NCI-H2107 (cell line): ENCODE results near the gene SNRNP48.

Experiments used
- DNase-seq: peaks from one replicate; lab custom pipeline; 2025; lab: John Stamatoyannopoulos, UW

The SNRNP48 gene

DNA sequence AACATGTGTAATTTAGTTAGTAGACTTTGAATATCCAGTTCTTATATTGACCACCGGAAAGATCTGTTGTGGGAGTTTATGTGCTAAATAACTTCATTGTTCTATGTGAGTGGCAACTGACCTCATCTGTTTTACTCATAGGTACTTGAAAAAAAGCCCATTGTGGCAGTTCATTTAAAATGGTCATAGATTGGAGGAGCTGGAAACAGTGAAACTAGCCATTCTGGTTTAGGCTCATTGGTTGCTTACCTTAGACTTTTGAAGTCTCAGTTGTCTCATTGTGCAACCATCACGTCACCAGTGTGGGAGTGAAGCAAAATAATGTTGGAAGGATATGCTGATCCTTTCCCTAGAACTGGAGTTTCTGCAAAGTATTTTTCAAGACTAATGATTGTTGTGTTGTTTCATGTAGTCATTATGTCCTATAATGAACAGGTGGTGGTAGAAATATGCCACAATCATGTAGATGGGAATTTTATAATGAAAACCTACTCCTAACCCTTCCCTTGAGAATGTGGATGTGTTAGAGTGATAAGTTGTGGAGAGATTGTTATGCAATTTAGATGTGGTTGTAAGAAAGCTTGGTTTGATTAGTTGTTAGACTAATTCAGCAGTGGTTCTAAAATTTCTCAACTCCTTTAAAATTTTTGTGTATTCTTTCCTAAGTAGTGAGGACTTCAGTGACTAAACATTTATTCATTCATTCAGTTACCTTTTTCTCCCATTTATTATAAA, 30.2 kb upstream of the SNRNP48 start:
- no peak for DNase-seq

DNA sequence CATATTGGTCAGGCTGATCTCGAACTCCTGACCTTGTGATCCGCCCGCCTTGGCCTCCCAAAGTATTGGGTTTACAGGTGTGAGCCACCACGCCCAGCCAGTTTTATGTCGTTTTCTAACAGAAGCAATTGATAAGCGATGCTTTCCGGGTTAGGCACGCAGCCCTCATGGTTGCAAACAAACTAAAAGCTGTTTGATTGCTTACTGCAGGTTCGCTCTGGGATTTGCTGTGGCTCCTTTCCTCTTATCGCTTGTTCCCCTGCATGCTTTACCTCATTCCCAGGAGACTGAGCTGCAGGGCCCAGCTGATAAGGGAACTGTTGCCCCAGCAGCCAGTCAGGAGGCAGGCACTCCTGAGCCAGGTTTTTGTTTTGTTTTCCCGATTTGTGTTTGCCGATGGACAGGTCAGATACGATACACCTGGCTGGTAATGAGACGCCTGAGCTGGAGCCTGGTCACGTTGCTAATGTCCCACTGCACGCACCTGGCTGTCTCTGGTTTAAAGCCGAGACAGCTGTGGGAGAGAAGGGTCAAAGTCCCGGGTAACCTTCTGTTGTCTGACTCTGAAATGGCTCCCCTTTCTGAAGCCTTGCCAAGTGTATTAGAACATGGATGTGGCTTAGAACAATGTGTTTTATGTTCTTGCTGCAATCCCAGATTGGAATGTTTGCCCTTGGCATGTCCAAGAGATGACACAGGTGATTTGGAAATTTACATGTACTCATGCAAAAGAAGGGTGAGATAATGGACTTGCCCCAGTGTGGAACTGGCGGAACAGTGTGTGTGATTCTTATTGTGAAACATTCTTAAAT, 28.6 kb upstream of the SNRNP48 start:
- peak; percentile 44 for DNase-seq

DNA sequence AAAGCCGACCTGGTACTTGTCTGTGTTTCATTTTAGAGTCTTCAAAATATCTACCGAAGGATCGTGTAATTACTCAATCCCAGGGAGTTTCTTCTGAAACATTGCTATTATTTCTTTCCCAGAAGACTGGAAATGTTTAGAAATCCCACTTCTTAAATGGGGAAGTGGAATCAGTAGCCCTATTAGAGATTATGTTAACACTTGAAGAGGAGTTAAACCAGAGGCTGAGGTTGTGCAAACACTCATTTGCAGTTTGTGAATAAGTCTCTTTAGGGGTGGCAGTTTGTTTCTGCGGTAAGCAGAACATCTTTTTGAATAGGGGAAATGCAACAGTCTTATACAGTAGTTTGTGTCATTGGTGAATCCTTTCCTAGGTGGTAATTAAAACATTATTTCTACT, 27.2 kb upstream of the SNRNP48 start:
- no peak for DNase-seq

DNA sequence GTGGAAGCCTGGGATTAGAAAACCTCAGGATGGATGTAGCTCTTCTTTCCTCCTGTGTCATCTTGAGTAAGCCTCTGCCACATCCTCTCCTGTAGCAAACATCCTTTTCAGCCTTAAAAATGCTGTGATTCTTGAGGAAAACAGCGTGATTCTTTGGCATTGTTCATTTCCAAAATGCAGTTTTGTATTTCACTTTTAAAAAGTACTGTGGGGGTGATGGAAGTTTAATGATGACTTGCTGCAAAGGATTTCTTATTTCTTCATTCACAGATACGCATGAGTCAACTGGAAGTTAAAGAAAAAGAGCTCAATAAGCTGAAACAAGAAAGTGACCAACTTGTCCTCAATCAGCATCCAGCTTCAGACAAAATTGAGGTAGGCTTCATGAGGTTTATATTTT, 23.9 kb upstream of the SNRNP48 start:
- no peak for DNase-seq

DNA sequence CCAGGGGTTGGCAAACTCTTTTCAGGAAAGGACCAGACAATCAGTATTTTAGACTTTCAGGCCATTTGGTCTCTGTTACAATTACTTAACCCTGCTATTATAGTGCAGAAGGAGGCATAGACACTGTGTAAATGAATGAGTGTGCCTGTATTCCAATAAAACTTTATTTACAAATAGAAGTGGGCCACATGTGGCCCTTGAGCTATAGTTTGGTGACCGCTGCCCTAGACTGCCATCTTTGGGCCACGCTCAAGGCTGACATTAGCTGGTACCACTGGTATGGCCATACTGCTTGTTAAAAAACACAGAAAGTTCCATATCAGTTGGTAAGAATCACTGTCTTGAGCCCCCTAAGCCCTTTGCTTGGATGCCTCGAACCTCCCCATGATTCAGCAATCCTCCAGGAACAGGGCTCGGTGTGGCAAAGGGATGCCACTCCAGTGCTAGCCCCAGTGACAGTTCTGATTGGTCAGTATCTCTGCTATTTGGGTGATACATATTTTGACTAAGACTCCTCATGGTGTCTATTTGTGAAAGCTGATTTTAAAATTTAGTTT, 23.3 kb upstream of the SNRNP48 start:
- no peak for DNase-seq

DNA sequence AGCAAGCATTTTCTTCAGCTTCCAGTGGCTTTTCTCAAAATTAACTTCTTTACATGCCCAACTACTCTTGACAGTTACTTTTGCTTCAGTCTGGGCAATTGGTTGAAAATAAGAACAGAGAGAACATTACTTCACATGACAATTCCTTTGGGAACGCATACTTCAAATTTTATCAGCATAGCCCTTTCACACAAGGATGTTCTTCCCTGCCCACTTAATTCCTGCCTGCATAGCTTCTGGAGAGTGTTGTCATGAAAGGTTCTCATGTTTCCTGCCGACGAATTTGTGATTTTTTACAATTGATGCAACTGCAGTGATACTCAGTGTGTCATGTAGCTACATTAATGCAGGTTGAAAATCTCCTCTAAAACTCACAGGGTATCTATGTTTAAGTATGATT, 22.0 kb upstream of the SNRNP48 start:
- DNase-seq = no peak

DNA sequence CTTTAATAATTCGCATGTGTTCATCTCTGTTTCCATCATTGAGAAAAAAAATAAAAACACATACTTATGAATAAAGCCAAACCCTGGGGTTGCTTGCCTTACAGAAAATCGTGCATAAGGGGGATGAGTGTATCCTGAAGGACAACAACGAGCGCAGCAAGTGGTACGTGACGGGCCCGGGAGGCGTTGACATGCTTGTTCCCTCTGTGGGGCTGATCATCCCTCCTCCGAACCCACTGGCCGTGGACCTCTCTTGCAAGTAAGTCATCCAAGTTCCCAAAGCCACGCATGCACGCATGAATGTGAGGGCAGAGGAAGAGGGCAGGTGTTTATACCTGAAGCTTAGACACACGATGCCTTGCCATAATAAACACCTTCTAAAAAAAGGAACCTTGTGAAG, 20.9 kb upstream of the SNRNP48 start:
- no peak for DNase-seq

DNA sequence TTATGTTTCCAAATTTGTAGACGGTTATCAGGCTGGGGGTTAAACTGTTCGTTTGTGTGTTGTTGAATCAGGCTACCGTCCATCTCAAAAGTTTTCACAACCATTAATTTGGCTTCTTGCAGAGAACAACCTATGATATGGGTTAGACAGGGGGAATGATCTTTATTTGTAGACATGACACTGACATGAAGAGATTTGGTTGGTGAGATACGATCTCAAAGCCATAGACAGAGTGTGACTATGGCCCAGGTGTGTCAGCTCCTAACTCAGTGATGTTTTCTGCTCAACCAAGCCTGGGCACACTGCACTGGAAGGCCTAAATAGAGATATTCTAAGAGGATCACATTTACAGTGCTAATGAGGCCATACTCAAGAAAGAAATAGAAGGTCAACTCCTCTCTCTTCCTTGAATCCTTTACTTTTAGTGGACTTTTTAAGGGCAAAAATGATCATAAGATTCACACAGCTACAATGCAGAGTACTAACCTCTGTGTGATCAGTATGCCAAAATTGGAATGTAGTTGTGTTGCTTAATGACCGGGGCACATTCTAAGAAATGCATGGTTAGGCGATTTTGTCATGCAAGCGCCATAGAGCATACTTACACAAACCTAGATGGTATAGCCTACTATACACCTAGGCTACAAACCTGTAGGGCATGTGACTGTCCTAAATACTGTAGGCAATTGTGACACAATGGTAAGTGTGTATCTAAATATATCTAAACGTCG, 17.6 kb upstream of the SNRNP48 start:
- no peak for DNase-seq

DNA sequence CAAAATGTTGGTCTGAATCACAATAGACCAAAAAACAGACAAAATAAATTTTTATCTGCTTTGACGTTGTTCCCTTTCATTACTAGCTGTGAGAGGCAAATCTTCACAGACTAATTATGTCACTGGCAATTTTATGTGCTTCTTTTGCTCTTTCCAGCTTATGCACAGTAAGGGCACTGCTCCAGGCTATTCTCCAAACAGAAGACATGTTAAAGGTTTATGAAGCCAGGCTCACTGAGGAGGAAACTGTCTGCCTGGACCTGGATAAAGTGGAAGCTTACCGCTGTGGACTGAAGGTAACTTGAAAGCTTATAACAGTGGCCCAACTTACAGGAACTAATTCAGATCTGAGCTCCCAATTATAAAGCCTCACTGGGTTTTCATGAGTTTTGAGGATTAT, 15.5 kb upstream of the SNRNP48 start:
- no peak for DNase-seq

DNA sequence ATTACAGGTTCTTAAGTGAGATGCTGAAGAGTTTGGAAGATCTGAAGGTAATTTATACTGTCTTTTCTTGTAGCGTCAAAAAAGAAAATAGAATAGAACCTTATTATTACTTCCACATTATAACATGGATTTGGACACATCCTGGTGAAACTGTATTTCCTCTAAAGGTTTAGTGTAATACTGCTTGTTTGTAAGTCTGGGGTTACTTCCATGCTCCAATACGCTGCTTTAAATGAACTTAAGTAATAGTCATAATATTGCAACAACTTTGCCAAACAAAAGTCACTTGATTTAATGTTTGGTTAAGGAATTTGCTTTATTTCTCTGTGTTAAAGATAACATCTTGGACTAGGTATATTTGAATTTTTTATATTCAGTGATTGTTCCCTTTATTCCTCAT, 11.5 kb upstream of the SNRNP48 start:
- DNase-seq = no peak

DNA sequence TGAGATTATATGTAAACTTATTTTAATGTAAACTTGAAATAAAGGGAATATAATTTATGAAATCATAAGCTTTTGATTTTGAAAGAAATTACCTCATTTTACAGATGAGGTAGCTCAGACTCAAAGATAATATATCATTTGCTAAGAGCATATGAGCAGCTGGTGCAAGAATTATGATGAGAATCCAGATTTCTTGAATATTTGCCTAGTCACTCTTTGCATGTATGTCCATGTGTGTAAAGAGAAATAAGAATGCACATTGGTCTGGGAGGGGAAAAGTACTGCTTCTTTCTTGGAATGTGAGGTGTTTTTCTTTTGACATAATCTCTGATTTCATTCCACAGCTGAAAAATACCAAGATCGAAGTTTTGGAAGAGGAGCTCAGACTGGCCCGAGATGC, 11.1 kb upstream of the SNRNP48 start:
- DNase-seq = no peak

DNA sequence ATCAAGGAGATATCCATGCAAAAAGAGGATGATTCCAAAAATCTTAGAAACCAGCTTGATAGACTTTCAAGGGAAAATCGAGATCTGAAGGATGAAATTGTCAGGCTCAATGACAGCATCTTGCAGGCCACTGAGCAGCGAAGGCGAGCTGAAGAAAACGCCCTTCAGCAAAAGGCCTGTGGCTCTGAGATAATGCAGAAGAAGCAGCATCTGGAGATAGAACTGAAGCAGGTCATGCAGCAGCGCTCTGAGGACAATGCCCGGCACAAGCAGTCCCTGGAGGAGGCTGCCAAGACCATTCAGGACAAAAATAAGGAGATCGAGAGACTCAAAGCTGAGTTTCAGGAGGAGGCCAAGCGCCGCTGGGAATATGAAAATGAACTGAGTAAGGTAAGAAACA, 10.1 kb upstream of the SNRNP48 start:
- DNase-seq = no peak

DNA sequence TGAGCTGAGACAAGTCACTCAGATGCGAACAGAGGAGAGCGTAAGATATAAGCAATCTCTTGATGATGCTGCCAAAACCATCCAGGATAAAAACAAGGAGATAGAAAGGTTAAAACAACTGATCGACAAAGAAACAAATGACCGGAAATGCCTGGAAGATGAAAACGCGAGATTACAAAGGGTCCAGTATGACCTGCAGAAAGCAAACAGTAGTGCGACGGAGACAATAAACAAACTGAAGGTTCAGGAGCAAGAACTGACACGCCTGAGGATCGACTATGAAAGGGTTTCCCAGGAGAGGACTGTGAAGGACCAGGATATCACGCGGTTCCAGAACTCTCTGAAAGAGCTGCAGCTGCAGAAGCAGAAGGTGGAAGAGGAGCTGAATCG, 9.5 kb upstream of the SNRNP48 start:
- DNase-seq = no peak

DNA sequence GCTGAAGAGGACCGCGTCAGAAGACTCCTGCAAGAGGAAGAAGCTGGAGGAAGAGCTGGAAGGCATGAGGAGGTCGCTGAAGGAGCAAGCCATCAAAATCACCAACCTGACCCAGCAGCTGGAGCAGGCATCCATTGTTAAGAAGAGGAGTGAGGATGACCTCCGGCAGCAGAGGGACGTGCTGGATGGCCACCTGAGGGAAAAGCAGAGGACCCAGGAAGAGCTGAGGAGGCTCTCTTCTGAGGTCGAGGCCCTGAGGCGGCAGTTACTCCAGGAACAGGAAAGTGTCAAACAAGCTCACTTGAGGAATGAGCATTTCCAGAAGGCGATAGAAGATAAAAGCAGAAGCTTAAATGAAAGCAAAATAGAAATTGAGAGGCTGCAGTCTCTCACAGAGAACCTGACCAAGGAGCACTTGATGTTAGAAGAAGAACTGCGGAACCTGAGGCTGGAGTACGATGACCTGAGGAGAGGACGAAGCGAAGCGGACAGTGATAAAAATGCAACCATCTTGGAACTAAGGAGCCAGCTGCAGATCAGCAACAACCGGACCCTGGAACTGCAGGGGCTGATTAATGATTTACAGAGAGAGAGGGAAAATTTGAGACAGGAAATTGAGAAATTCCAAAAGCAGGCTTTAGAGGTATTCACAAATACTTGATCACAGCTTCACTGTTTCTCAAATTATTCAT, 8.9 kb upstream of the SNRNP48 start:
- no peak for DNase-seq

DNA sequence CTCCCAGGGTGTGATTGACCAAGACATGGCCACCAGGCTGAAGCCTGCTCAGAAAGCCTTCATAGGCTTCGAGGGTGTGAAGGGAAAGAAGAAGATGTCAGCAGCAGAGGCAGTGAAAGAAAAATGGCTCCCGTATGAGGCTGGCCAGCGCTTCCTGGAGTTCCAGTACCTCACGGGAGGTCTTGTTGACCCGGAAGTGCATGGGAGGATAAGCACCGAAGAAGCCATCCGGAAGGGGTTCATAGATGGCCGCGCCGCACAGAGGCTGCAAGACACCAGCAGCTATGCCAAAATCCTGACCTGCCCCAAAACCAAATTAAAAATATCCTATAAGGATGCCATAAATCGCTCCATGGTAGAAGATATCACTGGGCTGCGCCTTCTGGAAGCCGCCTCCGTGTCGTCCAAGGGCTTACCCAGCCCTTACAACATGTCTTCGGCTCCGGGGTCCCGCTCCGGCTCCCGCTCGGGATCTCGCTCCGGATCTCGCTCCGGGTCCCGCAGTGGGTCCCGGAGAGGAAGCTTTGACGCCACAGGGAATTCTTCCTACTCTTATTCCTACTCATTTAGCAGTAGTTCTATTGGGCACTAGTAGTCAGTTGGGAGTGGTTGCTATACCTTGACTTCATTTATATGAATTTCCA, 4.6 kb upstream of the SNRNP48 start:
- DNase-seq = no peak

DNA sequence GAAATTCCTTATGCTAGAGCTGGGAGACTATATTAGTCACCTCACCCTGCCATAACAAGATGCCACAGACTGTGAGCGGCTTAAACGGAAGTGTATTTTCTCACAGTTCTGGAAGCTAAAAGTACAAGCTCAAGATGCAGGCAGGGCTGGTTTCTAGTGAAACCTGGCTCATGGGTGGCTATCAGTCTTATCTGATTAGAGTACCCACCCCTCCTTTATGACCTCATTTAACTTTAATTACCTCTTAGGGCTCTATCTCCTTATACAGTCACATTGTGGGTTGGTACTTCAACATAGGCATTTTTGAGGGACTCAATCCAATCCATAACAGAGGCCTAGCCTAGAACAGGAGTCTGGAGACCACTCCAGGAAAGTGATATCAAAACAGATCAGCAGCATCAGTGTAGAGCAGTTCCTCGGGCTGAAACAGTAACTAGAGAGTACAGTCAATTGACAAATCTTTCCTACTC, 2.3 kb upstream of the SNRNP48 start:
- DNase-seq = no peak

DNA sequence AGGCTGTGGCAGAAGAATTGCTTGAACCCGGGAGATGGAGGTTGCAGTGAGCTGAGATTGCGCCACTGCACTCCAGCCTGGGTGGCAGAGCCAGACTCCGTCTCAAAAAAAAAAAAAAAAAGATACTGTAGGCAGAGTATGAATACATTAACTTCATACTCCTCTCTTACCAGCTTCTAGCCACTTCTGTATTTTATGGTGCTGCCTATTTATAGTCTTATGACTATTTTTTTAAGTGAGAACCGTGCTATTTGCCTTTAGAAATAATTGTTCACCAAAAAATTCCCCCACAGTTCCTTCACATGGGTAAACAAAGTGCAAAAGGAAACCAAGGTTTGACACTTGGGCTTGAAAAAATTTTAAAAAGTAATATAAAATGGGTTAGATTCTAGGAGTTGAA, 1.5 kb upstream of the SNRNP48 start:
- DNase-seq = no peak

DNA sequence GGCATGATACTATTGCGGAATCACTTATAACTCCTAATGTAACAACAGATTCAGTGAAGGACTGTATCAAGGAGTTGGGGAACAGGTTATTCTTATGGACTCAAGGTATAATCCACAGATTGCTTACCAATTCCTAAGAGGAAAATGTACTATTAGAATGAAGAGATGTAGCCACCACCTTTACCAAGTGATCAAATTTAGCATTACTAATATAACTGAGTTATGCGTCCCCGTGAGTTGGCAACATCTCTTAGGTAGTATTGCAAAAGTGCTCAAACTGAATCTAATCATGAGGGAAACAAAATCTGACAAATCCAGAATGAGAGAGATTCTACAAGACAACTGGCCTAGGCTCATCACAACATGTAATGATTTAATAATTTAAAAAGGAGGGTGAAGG, 777 bp upstream of the SNRNP48 start:
- DNase-seq = no peak

DNA sequence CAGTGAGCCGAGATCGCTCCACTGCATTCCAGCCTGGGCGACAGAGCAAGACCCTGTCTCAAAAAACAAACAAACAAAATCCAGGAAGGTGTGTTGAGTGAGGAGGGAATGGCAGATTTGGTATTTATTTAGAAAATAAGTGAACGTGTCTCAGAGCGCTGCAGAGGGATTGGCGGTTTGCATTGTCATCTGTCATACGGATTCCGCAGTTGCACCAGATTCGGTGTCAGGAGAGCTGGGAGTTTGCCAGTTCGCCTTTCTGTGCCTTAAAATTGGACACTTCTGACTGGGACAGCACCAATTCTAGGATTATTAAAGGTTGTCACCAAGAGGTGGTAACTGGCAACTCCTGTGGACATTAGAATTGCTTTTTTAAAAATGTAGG, 912 bp downstream of the SNRNP48 start:
- DNase-seq = no peak

DNA sequence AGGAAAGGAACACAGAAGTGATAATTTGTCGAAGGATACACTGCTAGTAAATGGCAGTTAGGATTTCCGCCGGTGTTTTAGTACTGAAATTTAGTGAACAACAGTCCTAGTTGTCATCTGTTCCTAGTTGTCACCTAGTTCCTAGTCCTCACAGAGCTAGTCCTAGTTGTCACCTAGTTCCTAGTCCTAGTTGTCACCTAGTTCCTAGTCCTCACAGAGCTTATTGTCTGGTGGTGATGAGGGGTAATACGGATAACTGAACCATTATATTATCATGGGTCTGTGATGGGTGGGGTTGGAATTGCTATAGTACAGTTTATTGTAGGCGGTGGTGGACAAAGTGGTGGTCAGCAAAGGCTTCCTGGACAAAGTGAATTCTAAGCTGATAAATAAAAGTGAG, 1.8 kb downstream of the SNRNP48 start:
- no peak for DNase-seq

DNA sequence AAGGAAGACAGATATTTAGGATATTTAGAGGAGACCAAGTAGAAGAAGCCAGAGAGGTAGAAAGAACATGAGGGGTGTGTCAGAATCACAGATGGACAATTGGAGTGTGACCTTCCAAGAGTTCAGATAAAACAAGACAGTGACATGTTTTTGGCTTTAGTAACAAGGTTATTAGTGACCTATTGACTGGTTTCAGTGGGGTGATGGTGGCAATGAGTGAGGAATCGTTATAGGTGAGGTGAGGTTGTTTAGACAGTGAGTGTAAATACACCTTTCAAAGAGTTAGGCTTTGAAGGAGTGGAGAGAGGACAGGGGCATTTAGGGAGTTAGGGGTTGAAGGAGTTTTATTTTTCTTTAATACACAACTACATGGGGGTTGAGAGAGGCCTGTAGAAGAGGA, 3.2 kb downstream of the SNRNP48 start:
- DNase-seq = no peak
